ENCODE measurements around the gene SLC17A1. TPM values are rescaled to one million over a fixed set of nuclear protein-coding genes. Genes with fewer than 3 reads are reported as not detected.

SLC17A1 gene
- total RNA-seq, 4 donors from 2014 or later, result not detected

GRCh38 chr6:25801436-25801835, 30.4 kb downstream of the SLC17A1 start:
- no peaks in the 10 kb centered on the region for H3K27me3 ChIP-seq
- H3K4me1 ChIP-seq, result no peaks in the 10 kb centered on the region
- no peak overlapping the region for H3K27ac ChIP-seq
- TF ChIP-seq, protein P1, sequence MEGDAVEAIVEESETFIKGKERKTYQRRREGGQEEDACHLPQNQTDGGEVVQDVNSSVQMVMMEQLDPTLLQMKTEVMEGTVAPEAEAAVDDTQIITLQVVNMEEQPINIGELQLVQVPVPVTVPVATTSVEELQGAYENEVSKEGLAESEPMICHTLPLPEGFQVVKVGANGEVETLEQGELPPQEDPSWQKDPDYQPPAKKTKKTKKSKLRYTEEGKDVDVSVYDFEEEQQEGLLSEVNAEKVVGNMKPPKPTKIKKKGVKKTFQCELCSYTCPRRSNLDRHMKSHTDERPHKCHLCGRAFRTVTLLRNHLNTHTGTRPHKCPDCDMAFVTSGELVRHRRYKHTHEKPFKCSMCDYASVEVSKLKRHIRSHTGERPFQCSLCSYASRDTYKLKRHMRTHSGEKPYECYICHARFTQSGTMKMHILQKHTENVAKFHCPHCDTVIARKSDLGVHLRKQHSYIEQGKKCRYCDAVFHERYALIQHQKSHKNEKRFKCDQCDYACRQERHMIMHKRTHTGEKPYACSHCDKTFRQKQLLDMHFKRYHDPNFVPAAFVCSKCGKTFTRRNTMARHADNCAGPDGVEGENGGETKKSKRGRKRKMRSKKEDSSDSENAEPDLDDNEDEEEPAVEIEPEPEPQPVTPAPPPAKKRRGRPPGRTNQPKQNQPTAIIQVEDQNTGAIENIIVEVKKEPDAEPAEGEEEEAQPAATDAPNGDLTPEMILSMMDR (IDR thresholded peaks at IDR 0.05), result no peak
- no peak for TF ChIP-seq POLR2A (IDR thresholded peaks at IDR 0.05)
- no peak overlapping the region for H3K4me3 ChIP-seq
- H3K36me3 ChIP-seq, result no peaks in the 10 kb centered on the region
- no peak for DNase-seq
- H3K9me3 ChIP-seq, result no peaks in the 10 kb centered on the region

- Histone ChIP-seq H3K27me3 (no peaks in the 10 kb centered on the region), H3K27ac (no peak overlapping the region), H3K36me3 (no peaks in the 10 kb centered on the region), H3K9me3 (no peaks in the 10 kb centered on the region), H3K4me3 (no peak overlapping the region), H3K4me1 (no peaks in the 10 kb centered on the region)
- TF ChIP-seq POLR2A (IDR thresholded peaks at IDR 0.05), result no peak
- TF ChIP-seq, protein P1 (IDR thresholded peaks at IDR 0.05), result no peak
- no peak for DNase-seq
Measured at GRCh38 chr6:25794784-25795183, 37.1 kb downstream of the SLC17A1 start.

DNA sequence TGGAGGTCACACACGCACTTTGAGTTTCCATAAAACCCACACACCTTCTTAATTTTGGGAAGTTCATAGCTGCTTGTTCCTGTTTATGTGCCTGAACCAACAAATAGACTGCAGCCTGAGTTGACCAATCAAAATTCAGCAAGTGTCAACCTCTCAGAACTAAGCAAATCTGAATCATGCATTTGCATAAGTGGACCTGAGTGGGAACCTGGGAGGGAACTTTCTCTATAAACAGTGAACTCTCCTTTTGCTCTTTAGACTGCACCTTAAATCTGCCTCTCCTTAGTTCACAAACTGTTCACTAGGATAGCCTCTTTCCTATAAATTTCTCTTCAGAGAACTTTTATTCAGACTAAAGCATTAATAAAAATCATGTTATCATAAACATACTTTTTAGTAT, 37.9 kb downstream of the SLC17A1 start:
- DNase-seq, result no peak
- TF ChIP-seq, protein P1 (IDR thresholded peaks at IDR 0.05), result no peak
- no peak for TF ChIP-seq POLR2A (IDR thresholded peaks at IDR 0.05)
- Histone ChIP-seq H3K27me3 (no peaks in the 10 kb centered on the region), H3K4me1 (no peaks in the 10 kb centered on the region), H3K36me3 (no peaks in the 10 kb centered on the region), H3K4me3 (no peak overlapping the region), H3K27ac (no peak overlapping the region), H3K9me3 (no peaks in the 10 kb centered on the region)

DNA sequence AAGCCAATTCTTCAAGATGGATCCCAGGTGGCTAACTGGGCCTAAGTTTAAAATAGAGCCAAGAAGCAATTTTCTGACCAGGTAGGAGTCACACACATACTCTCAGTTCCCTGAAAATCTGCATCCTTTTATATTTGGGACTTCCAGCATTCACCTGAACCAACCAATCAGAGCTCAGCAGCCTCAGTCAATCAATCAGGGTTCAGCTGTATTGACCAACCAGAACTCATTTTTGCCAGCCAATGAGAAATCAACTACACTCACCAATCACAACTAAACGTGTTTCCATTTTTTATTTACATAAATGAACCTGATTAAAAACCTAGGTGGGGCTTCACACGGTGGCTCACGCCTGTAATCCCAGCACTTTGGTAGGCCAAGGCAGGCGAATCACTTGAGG, 39.8 kb downstream of the SLC17A1 start:
- Histone ChIP-seq H3K36me3 (no peaks in the 10 kb centered on the region), H3K9me3 (no peaks in the 10 kb centered on the region), H3K4me3 (no peak overlapping the region), H3K27ac (no peak overlapping the region), H3K4me1 (no peaks in the 10 kb centered on the region), H3K27me3 (no peaks in the 10 kb centered on the region)
- DNase-seq, result no peak
- TF ChIP-seq POLR2A (IDR thresholded peaks at IDR 0.05), result no peak
- TF ChIP-seq, protein P1 (IDR thresholded peaks at IDR 0.05), result no peak

DNA sequence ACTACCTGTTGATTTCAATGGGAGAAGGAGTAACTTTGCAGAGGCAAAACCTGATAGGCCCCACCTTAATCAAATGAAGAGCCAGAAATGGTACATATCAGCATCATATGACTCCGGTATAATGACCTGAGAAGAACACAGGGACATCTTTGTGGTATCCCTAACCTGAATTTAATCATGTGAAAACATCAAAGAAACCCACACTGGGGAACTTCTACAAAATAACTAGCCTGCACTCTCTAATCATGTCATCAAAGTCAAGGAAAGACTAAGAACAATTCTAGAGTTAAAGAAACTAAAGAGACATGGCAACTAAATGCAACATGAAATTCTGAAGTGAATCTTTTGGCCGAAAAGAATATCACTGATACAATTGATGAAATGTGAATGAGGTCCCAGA, 42.4 kb downstream of the SLC17A1 start:
- DNase-seq, result no peak
- H3K9me3 ChIP-seq, result no peaks in the 10 kb centered on the region
- H3K4me1 ChIP-seq, result no peaks in the 10 kb centered on the region
- H3K4me3 ChIP-seq, result no peak overlapping the region
- TF ChIP-seq POLR2A (IDR thresholded peaks at IDR 0.05), result no peak
- TF ChIP-seq, protein P1 (IDR thresholded peaks at IDR 0.05), result no peak
- no peaks in the 10 kb centered on the region for H3K27me3 ChIP-seq
- H3K36me3 ChIP-seq, result no peaks in the 10 kb centered on the region
- no peak overlapping the region for H3K27ac ChIP-seq

DNA sequence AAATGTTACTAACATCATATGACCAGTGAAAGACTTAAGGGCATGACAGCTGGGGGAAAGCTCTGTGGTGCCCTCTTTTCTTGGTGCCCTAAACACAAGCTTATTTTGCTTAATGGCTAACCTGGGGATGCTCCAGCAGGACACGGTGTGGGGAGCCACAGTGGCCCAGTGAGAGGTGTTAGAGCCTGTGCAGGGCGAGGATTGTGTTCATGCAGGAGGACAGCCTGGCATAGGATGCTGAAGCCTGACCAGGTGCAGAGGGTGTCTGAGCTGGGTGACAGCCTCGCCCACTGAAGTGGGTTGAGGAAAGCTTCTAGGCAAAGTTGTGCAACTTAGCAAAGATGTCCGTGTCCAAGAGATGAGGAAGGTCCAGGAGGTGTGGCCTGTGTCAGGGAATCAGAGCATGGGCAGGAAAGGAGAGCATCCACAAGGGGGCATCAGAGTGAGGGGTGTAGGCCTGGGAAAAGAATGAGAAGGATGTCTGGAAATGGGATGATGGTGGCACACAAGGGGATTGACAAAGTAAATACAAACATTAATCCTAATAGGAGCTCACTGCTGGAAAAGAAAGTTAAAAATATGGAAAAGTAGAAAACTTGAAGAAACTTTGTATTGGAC, 43.4 kb downstream of the SLC17A1 start:
- Histone ChIP-seq H3K27ac (no peak overlapping the region), H3K4me3 (no peak overlapping the region), H3K27me3 (no peaks in the 10 kb centered on the region), H3K9me3 (no peaks in the 10 kb centered on the region), H3K36me3 (no peaks in the 10 kb centered on the region), H3K4me1 (no peaks in the 10 kb centered on the region)
- peak; percentile 46 to 74 (median 51) for DNase-seq
- TF ChIP-seq, protein P1 (IDR thresholded peaks at IDR 0.05), result peak in 4 of 6 experiments; percentile 44 to 55 (median 48)
- no peak for TF ChIP-seq POLR2A (IDR thresholded peaks at IDR 0.05)

Measured in Peyer's patch (tissue), 4 donors.